ENCODE measurements around the gene CRTC1.
A peak's percentile ranks its signal among the peaks of the same experiment; 100 is the strongest.

Gene CRTC1

GRCh38 chr19:18782559-18783225 lies 99.2 kb downstream of the CRTC1 start:
- Histone ChIP-seq H3K9me3 (ENCODE audit: insufficient read depth, low read depth, low read length) (no peaks in the 10 kb centered on the region), H3K4me1 (ENCODE audit: insufficient read depth, low read length) (peaks cover 3% of the 10 kb centered on the region; the same call in 1 of the 2 replicates), H3K36me3 (ENCODE audit: insufficient read depth, low read length) (no peaks in the 10 kb centered on the region), H3K27me3 (ENCODE audit: insufficient read depth, low read length) (peaks cover 99% of the 10 kb centered on the region), H3K4me3 (ENCODE audit: low read length) (no peak overlapping the region), H3K9ac (ENCODE audit: low read depth, low read length) (no peak overlapping the region), H3K27ac (ENCODE audit: low read depth, low read length) (no peak overlapping the region)
- WGBS, result 87% methylated on average over 22 of the region's 22 CpGs

GRCh38 chr19:18783958-18784785 lies 100.7 kb downstream of the CRTC1 start:
- H3K4me1 ChIP-seq (ENCODE audit: insufficient read depth, low read length), result peaks cover 3% of the 10 kb centered on the region; the same call in 1 of the 2 replicates
- no peak overlapping the region for H3K27ac ChIP-seq (ENCODE audit: low read depth, low read length)
- WGBS, result 84% methylated on average over 19 of the region's 19 CpGs
- H3K9ac ChIP-seq (ENCODE audit: low read depth, low read length), result no peak overlapping the region
- H3K36me3 ChIP-seq (ENCODE audit: insufficient read depth, low read length), result no peaks in the 10 kb centered on the region
- H3K4me3 ChIP-seq (ENCODE audit: low read length), result no peak overlapping the region
- peaks cover 99% of the 10 kb centered on the region for H3K27me3 ChIP-seq (ENCODE audit: insufficient read depth, low read length)
- no peaks in the 10 kb centered on the region for H3K9me3 ChIP-seq (ENCODE audit: insufficient read depth, low read depth, low read length)

- Histone ChIP-seq H3K4me1 (ENCODE audit: insufficient read depth, low read length) (peaks cover 3% of the 10 kb centered on the region; the same call in 1 of the 2 replicates), H3K27me3 (ENCODE audit: insufficient read depth, low read length) (peaks cover 99% of the 10 kb centered on the region), H3K4me3 (ENCODE audit: low read length) (no peak overlapping the region)
These were observed 101.3 kb downstream of the CRTC1 start for GRCh38 chr19:18784786-18785120.

GRCh38 chr19:18785179-18786124 lies 102.0 kb downstream of the CRTC1 start:
- Histone ChIP-seq H3K27ac (ENCODE audit: low read depth, low read length) (no peak overlapping the region), H3K36me3 (ENCODE audit: insufficient read depth, low read length) (no peaks in the 10 kb centered on the region), H3K9me3 (ENCODE audit: insufficient read depth, low read depth, low read length) (no peaks in the 10 kb centered on the region), H3K27me3 (ENCODE audit: insufficient read depth, low read length) (peaks cover 99% of the 10 kb centered on the region), H3K4me1 (ENCODE audit: insufficient read depth, low read length) (peaks cover 3% of the 10 kb centered on the region; the same call in 1 of the 2 replicates), H3K9ac (ENCODE audit: low read depth, low read length) (no peak overlapping the region), H3K4me3 (ENCODE audit: low read length) (peak overlapping the region; percentile 34)
- 12% methylated on average over 65 of the region's 65 CpGs for WGBS

More at GRCh38 chr19:18784786-18785120, 101.3 kb downstream of the CRTC1 start:
- Histone ChIP-seq H3K27ac (ENCODE audit: low read depth, low read length) (no peak overlapping the region), H3K9me3 (ENCODE audit: insufficient read depth, low read depth, low read length) (no peaks in the 10 kb centered on the region), H3K9ac (ENCODE audit: low read depth, low read length) (no peak overlapping the region), H3K36me3 (ENCODE audit: insufficient read depth, low read length) (no peaks in the 10 kb centered on the region)
- 82% methylated on average over 16 of the region's 16 CpGs for WGBS

- peaks cover 99% of the 10 kb centered on the region for H3K27me3 ChIP-seq (ENCODE audit: insufficient read depth, low read length)
These were observed 105.3 kb downstream of the CRTC1 start for GRCh38 chr19:18788529-18789421.

GRCh38 chr19:18789422-18789869 lies 106.0 kb downstream of the CRTC1 start:
- Histone ChIP-seq H3K9me3 (ENCODE audit: insufficient read depth, low read depth, low read length) (no peaks in the 10 kb centered on the region), H3K9ac (ENCODE audit: low read depth, low read length) (no peak overlapping the region), H3K4me1 (ENCODE audit: insufficient read depth, low read length) (peaks cover 3% of the 10 kb centered on the region; the same call in 1 of the 2 replicates), H3K36me3 (ENCODE audit: insufficient read depth, low read length) (no peaks in the 10 kb centered on the region), H3K27ac (ENCODE audit: low read depth, low read length) (no peak overlapping the region), H3K27me3 (ENCODE audit: insufficient read depth, low read length) (peaks cover 98% of the 10 kb centered on the region), H3K4me3 (ENCODE audit: low read length) (peak overlapping the region; percentile 43)
- 3% methylated on average over 38 of the region's 38 CpGs for WGBS

More at GRCh38 chr19:18788529-18789421, 105.3 kb downstream of the CRTC1 start:
- H3K27ac ChIP-seq (ENCODE audit: low read depth, low read length), result no peak overlapping the region
- H3K9ac ChIP-seq (ENCODE audit: low read depth, low read length), result no peak overlapping the region
- peak overlapping the region; percentile 41 for H3K4me3 ChIP-seq (ENCODE audit: low read length)
- peaks cover 3% of the 10 kb centered on the region; the same call in 1 of the 2 replicates for H3K4me1 ChIP-seq (ENCODE audit: insufficient read depth, low read length)
- no peaks in the 10 kb centered on the region for H3K36me3 ChIP-seq (ENCODE audit: insufficient read depth, low read length)
- 5% methylated on average over 68 of the region's 68 CpGs for WGBS
- no peaks in the 10 kb centered on the region for H3K9me3 ChIP-seq (ENCODE audit: insufficient read depth, low read depth, low read length)

GRCh38 chr19:18789883-18790565 lies 106.5 kb downstream of the CRTC1 start:
- Histone ChIP-seq H3K36me3 (ENCODE audit: insufficient read depth, low read length) (no peaks in the 10 kb centered on the region), H3K9me3 (ENCODE audit: insufficient read depth, low read depth, low read length) (no peaks in the 10 kb centered on the region), H3K27me3 (ENCODE audit: insufficient read depth, low read length) (peaks cover 98% of the 10 kb centered on the region), H3K27ac (ENCODE audit: low read depth, low read length) (no peak overlapping the region), H3K4me1 (ENCODE audit: insufficient read depth, low read length) (peaks cover 3% of the 10 kb centered on the region; the same call in 1 of the 2 replicates), H3K9ac (ENCODE audit: low read depth, low read length) (no peak overlapping the region; the same call in 1 of the 2 replicates), H3K4me3 (ENCODE audit: low read length) (peak overlapping the region; percentile 54)
- 2% methylated on average over 62 of the region's 65 CpGs for WGBS

- Histone ChIP-seq H3K36me3 (ENCODE audit: insufficient read depth, low read length) (no peaks in the 10 kb centered on the region), H3K9me3 (ENCODE audit: insufficient read depth, low read depth, low read length) (no peaks in the 10 kb centered on the region), H3K27ac (ENCODE audit: low read depth, low read length) (no peak within 1 kb of the TSS), H3K27me3 (ENCODE audit: insufficient read depth, low read length) (peaks cover 99% of the 10 kb centered on the region), H3K4me1 (ENCODE audit: insufficient read depth, low read length) (no peaks in the 10 kb centered on the region), H3K9ac (ENCODE audit: low read depth, low read length) (no peak within 1 kb of the TSS; the same call in 1 of the 2 replicates), H3K4me3 (ENCODE audit: low read length) (peak within 1 kb of the TSS; percentile 54)
- 6% methylated on average over 61 of the region's 61 CpGs for WGBS
These were observed 107.3 kb downstream of the CRTC1 start, which contains the start of gene COMP for GRCh38 chr19:18790566-18791314. COMP (minus strand) TSS chr19:18791305; CDS start chr19:18791269, 36 bp downstream.

- WGBS, result 23% methylated on average over 18 of the region's 21 CpGs
- H3K27me3 ChIP-seq (ENCODE audit: insufficient read depth, low read length), result peaks cover 99% of the 10 kb centered on the region
These were observed 107.8 kb downstream of the CRTC1 start for GRCh38 chr19:18791315-18791678.

More at GRCh38 chr19:18791315-18791678, 107.8 kb downstream of the CRTC1 start:
- H3K4me1 ChIP-seq (ENCODE audit: insufficient read depth, low read length), result no peaks in the 10 kb centered on the region
- no peak overlapping the region for H3K27ac ChIP-seq (ENCODE audit: low read depth, low read length)
- H3K9ac ChIP-seq (ENCODE audit: low read depth, low read length), result no peak overlapping the region
- H3K4me3 ChIP-seq (ENCODE audit: low read length), result peak overlapping the region; percentile 54; the same call in 1 of the 2 replicates
- H3K9me3 ChIP-seq (ENCODE audit: insufficient read depth, low read depth, low read length), result no peaks in the 10 kb centered on the region
- H3K36me3 ChIP-seq (ENCODE audit: insufficient read depth, low read length), result no peaks in the 10 kb centered on the region
